H9 (cell line): ENCODE results near the gene NRXN2. TPM values are rescaled to one million over a fixed set of nuclear protein-coding genes. Genes with fewer than 3 reads are reported as not detected.

Experiments
- DNase-seq: peaks from one replicate; pipeline ENCODE4 v3.0.0-alpha.2; 2017
- H2AFZ ChIP-seq: one replicate; pipeline ENCODE4 v1.6.1; 2013; ENCODE audit warnings: mild to moderate bottlenecking, low read length, control low read depth, moderate library complexity
- H2AK5ac ChIP-seq: 2 replicates; pipeline ENCODE4 v1.6.1; 2013; ENCODE audit warnings: low read length, control low read depth, mixed read lengths; ENCODE audit not compliant: insufficient read length
- H2BK120ac ChIP-seq: one replicate; pipeline ENCODE4 v1.6.1; 2013; ENCODE audit warnings: low read depth, mild to moderate bottlenecking, low read length, control low read depth, inconsistent platforms; ENCODE audit not compliant: poor library complexity, severe bottlenecking
- H2BK12ac ChIP-seq: 2 replicates; pipeline ENCODE4 v1.6.1; 2013; ENCODE audit warnings: low read length, control low read depth, mixed read lengths, low read depth; ENCODE audit not compliant: insufficient read length
- H2BK15ac ChIP-seq: 2 replicates; pipeline ENCODE4 v1.6.1; 2013; ENCODE audit warnings: low read depth, low read length, control low read depth
- H2BK20ac ChIP-seq: one replicate; pipeline ENCODE4 v1.6.1; 2013; ENCODE audit warnings: low read depth, mild to moderate bottlenecking, low read length, control low read depth, inconsistent platforms; ENCODE audit not compliant: poor library complexity, severe bottlenecking
- H2BK5ac ChIP-seq: 2 replicates; pipeline ENCODE4 v1.6.1; 2013; ENCODE audit warnings: low read length, control low read depth, mixed read lengths; ENCODE audit not compliant: insufficient read length
- H3K14ac ChIP-seq: 2 replicates; pipeline ENCODE4 v1.6.1; 2013; ENCODE audit warnings: low read length, control low read depth; ENCODE audit not compliant: insufficient read depth
- H3K18ac ChIP-seq: 2 replicates; pipeline ENCODE4 v1.6.1; 2013; ENCODE audit warnings: low read depth, mild to moderate bottlenecking, mixed read lengths, low read length, control low read depth; ENCODE audit not compliant: insufficient read length
- H3K23ac ChIP-seq: 2 replicates; pipeline ENCODE4 v1.6.1; 2013; ENCODE audit warnings: low read length, control low read depth, mixed read lengths, low read depth; ENCODE audit not compliant: insufficient read length
- H3K23me2 ChIP-seq: 2 replicates; pipeline ENCODE4 v1.6.1; 2013; ENCODE audit warnings: low read depth, mild to moderate bottlenecking, mixed read lengths, low read length, control low read depth; ENCODE audit not compliant: insufficient read length, poor library complexity, severe bottlenecking
- H3K27ac ChIP-seq: 2 replicates; pipeline ENCODE4 v1.5.1; 2013; ENCODE audit warnings: low read length, control low read depth, mixed read lengths, low read depth; ENCODE audit not compliant: insufficient read length
- H3K27me3 ChIP-seq: 2 replicates; pipeline ENCODE4 v1.6.1; 2013; ENCODE audit warnings: low read length, control low read depth, inconsistent platforms; ENCODE audit not compliant: insufficient read depth
- H3K4ac ChIP-seq: 2 replicates; pipeline ENCODE4 v1.6.1; 2013; ENCODE audit warnings: low read depth, mild to moderate bottlenecking, control low read depth, inconsistent platforms, low read length, moderate library complexity
- H3K4me1 ChIP-seq: 2 replicates; pipeline ENCODE4 v1.6.1; 2013; ENCODE audit warnings: low read length, control low read depth, inconsistent platforms; ENCODE audit not compliant: insufficient read depth
- H3K4me2 ChIP-seq: 2 replicates; pipeline ENCODE4 v1.6.1; 2013; ENCODE audit warnings: low read length, control low read depth, mixed read lengths; ENCODE audit not compliant: insufficient read length, insufficient read depth
- H3K56ac ChIP-seq: 2 replicates; pipeline ENCODE4 v1.6.1; 2013; ENCODE audit warnings: low read depth, mild to moderate bottlenecking, mixed read lengths, low read length, control low read depth; ENCODE audit not compliant: insufficient read length
- H3K79me1 ChIP-seq: 2 replicates; pipeline ENCODE4 v1.6.1; 2013; ENCODE audit warnings: low read depth, mild to moderate bottlenecking, moderate library complexity, low read length, control low read depth, inconsistent platforms; ENCODE audit not compliant: insufficient read depth, poor library complexity, severe bottlenecking
- H3K79me2 ChIP-seq: 2 replicates; pipeline ENCODE4 v1.6.1; 2013; ENCODE audit warnings: low read length, control low read depth, inconsistent platforms; ENCODE audit not compliant: insufficient read depth
- H3K9ac ChIP-seq: 2 replicates; pipeline ENCODE4 v1.6.1; 2013; ENCODE audit warnings: low read length, control low read depth, mixed read lengths; ENCODE audit not compliant: insufficient read length; ENCODE audit errors: extremely low read depth
- H3K9me3 ChIP-seq: one replicate; pipeline ENCODE4 v1.6.1; 2013; ENCODE audit warnings: low read depth, low read length, inconsistent platforms; ENCODE audit not compliant: control insufficient read depth
- H3T11ph ChIP-seq: one replicate; pipeline ENCODE4 v1.6.1; 2013; ENCODE audit warnings: mild to moderate bottlenecking, low read length, control low read depth, inconsistent platforms
- H4K20me1 ChIP-seq: one replicate; pipeline ENCODE4 v1.6.1; 2013; ENCODE audit not compliant: control insufficient read depth, insufficient read length, insufficient read depth
- H4K5ac ChIP-seq: 2 replicates; pipeline ENCODE4 v1.6.1; 2013; ENCODE audit warnings: low read depth, mild to moderate bottlenecking, mixed read lengths, low read length, control low read depth; ENCODE audit not compliant: insufficient read length
- H4K8ac ChIP-seq: replicated peaks from 2 replicates; pipeline ENCODE4 v1.6.1; 2013; ENCODE audit warnings: low read length, control low read depth, mixed read lengths, low read depth; ENCODE audit not compliant: insufficient read length
- H4K91ac ChIP-seq: 2 replicates; pipeline ENCODE4 v1.6.1; 2013; ENCODE audit warnings: low read depth, mild to moderate bottlenecking, moderate library complexity, mixed read lengths, low read length, control low read depth; ENCODE audit not compliant: insufficient read length
- H3K27ac Mint-ChIP-seq, 3 experiments: 2 replicates in 2 of 3; 3 replicates in 1 of 3; pipeline ENCODE4 v1.8.0; 2020 to 2021; ENCODE audit warnings: mixed read lengths in 3 of 3, mild to moderate bottlenecking in 1 of 3, moderate library complexity in 1 of 3
- H3K27me3 Mint-ChIP-seq: 2 replicates; pipeline ENCODE4 v1.8.0; 2021; ENCODE audit warnings: low read depth, mild to moderate bottlenecking, moderate library complexity, mixed read lengths
- H3K36me3 Mint-ChIP-seq, 3 experiments: 2 replicates in 2 of 3; 3 replicates in 1 of 3; pipeline ENCODE4 v1.8.0; 2020 to 2021; ENCODE audit warnings: low read depth in 3 of 3, mixed read lengths in 3 of 3; ENCODE audit not compliant: insufficient read depth in 1 of 3
- H3K4me1 Mint-ChIP-seq, 2 experiments: 2 replicates each; pipeline ENCODE4 v1.8.0; 2020; ENCODE audit warnings: mixed read lengths in 2 of 2
- H3K4me3 Mint-ChIP-seq, 2 experiments: 2 replicates in 1 of 2; 3 replicates in 1 of 2; pipeline ENCODE4 v1.8.0; 2020 to 2021; ENCODE audit warnings: mild to moderate bottlenecking in 2 of 2, mixed read lengths in 2 of 2, moderate library complexity in 1 of 2
- H3K9me3 Mint-ChIP-seq, 2 experiments: 2 replicates in 1 of 2; 3 replicates in 1 of 2; pipeline ENCODE4 v1.8.0; 2020; ENCODE audit warnings: mild to moderate bottlenecking in 2 of 2, mixed read lengths in 2 of 2, moderate library complexity in 1 of 2
- CTCF ChIP-seq: fragments of 200-600 bp; sonication (generic); conservative IDR thresholded peaks from 3 replicates; pipeline ENCODE4 v1.8.0; 2021; ENCODE audit warnings: antibody characterized with exemption, mild to moderate bottlenecking
- WGBS: extraction: QIAGEN DNeasy Blood & Tissue Kit; methylation state at CpG from one replicate; pipeline ENCODE4 v1.1.7; 2013; ENCODE audit warnings: missing lambda C conversion rate, low lambda C conversion rate, mixed read lengths; ENCODE audit not compliant: insufficient read length; ENCODE audit errors: extremely low coverage; 5-methylcytosine and 5-hydroxymethylcytosine counted together
- total RNA-seq: library from RNA; stranded (reverse); gene quantifications from 2 replicates; pipeline ENCODE4 v1.2.1, GENCODE V29; 2021

Gene NRXN2
- total RNA-seq, 1 experiment from 2014 or later = 3.9 TPM

- peaks cover 4% of the 10 kb centered on the region; the same call in 1 of the 2 replicates for H3K4me1 ChIP-seq
- no peak overlapping the region for H2BK15ac ChIP-seq
- Mint-ChIP-seq H3K4me3 (peak overlapping the region; percentile 34 to 67), H3K36me3 (peaks cover 29 to 57% (median 44%) of the 10 kb centered on the region in 3 experiments; a peak in 6 of 7 replicates), H3K27me3 (no peaks in the 10 kb centered on the region; the same call in 1 of the 2 replicates), H3K27ac (peak overlapping the region; percentile 97 to 99 (median 98)), H3K4me1 (peaks cover 73 to 94% of the 10 kb centered on the region in 2 experiments), H3K9me3 (no peaks in the 10 kb centered on the region; a peak in 1 of 5 replicates)
- no peak overlapping the region for H3K4ac ChIP-seq
- H3K9ac ChIP-seq = no peak overlapping the region
- WGBS = no CpG with 5 or more reads among the region's 13 CpGs
- DNase-seq = peak; percentile 77
- no peaks in the 10 kb centered on the region for H4K20me1 ChIP-seq
- no peaks in the 10 kb centered on the region for H3K9me3 ChIP-seq
- H2BK5ac ChIP-seq = no peak overlapping the region
- H3K79me2 ChIP-seq = no peaks in the 10 kb centered on the region
- H2BK20ac ChIP-seq = no peak overlapping the region
- no peaks in the 10 kb centered on the region for H3K23me2 ChIP-seq
- no peak overlapping the region for H4K8ac ChIP-seq
- TF ChIP-seq CTCF = no peak
- H3K27ac ChIP-seq = peak overlapping the region; percentile 64
- H3K23ac ChIP-seq = no peak overlapping the region
- peak overlapping the region; percentile 13 for H3K4me2 ChIP-seq
- no peak overlapping the region for H2BK120ac ChIP-seq
- H3K56ac ChIP-seq = no peak overlapping the region
- H2AFZ ChIP-seq = no peak overlapping the region
- H2BK12ac ChIP-seq = no peak overlapping the region
- H2AK5ac ChIP-seq = no peak overlapping the region
- H3K18ac ChIP-seq = no peak overlapping the region
- H4K5ac ChIP-seq = no peak overlapping the region
- no peaks in the 10 kb centered on the region for H3K27me3 ChIP-seq
- H3T11ph ChIP-seq = no peak overlapping the region
- peaks cover 3% of the 10 kb centered on the region for H3K79me1 ChIP-seq
- no peak overlapping the region for H3K14ac ChIP-seq
- no peak overlapping the region for H4K91ac ChIP-seq
Observed at GRCh38 chr11:64762674-64763525, 39.9 kb upstream of the NRXN2 start.
